Stimulated activated CD8-positive, alpha-beta memory T cell treated with anti-CD3 and anti-CD28 coated beads, Interleukin-4, amount 100 ng/mL, for 48 hours (primary cell): ENCODE data around the gene CX3CL1.
"Not testable (repeated sequence)": the region's sequence is repeated elsewhere in the genome, so short reads cannot be mapped to it uniquely, and the experiment has no call there.

Experiments used
- DNase-seq: peaks from one replicate; pipeline ENCODE4 v3.0.0-alpha.2; 2020

CX3CL1 gene

DNA sequence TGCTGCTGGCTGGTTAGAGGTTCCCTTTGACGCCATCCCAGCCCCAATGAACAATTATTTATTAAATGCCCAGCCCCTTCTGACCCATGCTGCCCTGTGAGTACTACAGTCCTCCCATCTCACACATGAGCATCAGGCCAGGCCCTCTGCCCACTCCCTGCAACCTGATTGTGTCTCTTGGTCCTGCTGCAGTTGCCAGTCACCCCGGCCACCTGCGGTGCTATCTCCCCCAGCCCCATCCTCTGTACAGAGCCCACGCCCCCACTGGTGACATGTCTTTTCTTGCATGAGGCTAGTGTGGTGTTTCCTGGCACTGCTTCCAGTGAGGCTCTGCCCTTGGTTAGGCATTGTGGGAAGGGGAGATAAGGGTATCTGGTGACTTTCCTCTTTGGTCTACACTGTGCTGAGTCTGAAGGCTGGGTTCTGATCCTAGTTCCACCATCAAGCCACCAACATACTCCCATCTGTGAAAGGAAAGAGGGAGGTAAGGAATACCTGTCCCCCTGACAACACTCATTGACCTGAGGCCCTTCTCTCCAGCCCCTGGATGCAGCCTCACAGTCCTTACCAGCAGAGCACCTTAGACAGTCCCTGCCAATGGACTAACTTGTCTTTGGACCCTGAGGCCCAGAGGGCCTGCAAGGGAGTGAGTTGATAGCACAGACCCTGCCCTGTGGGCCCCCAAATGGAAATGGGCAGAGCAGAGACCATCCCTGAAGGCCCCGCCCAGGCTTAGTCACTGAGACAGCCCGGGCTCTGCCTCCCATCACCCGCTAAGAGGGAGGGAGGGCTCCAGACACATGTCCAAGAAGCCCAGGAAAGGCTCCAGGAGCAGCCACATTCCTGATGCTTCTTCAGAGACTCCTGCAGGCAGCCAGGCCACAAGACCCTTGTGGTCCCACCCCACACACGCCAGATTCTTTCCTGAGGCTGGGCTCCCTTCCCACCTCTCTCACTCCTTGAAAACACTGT is 11.3 kb downstream of the CX3CL1 start:
- no peak for DNase-seq

GRCh38 chr16:57384248-57385070 is 12.2 kb downstream of the CX3CL1 start:
- no peak for DNase-seq

- DNase-seq = no peak
Measured at GRCh38 chr16:57385083-57385482, 12.8 kb downstream of the CX3CL1 start.

DNA sequence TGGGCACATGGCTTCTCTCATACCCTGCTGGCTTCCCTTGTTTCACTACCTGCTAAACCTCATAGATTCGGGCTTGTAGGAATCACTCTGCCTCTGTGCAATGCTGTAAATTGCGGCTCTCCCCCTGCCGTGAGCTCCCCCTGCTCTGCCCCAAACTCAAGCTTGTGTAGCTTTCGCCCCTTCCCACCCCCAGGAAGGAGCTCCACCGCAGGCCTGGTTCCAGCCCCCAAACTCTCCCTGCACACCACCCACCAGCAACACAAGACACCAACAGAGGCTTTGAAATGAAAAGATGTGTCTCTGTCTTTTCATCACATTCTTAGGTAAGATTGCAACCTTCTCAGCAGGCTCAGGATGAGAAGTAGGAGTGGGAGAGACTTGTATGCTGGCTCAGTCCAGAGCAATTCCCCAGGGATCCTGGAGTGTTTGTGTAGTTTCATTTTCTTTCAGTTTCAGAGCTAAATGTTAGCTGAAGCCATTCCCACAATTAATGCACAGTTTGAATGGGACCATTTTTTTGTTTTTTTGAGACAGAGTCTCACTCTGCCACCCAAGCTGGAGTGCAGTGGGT is 14.2 kb downstream of the CX3CL1 start:
- DNase-seq = no peak

DNA sequence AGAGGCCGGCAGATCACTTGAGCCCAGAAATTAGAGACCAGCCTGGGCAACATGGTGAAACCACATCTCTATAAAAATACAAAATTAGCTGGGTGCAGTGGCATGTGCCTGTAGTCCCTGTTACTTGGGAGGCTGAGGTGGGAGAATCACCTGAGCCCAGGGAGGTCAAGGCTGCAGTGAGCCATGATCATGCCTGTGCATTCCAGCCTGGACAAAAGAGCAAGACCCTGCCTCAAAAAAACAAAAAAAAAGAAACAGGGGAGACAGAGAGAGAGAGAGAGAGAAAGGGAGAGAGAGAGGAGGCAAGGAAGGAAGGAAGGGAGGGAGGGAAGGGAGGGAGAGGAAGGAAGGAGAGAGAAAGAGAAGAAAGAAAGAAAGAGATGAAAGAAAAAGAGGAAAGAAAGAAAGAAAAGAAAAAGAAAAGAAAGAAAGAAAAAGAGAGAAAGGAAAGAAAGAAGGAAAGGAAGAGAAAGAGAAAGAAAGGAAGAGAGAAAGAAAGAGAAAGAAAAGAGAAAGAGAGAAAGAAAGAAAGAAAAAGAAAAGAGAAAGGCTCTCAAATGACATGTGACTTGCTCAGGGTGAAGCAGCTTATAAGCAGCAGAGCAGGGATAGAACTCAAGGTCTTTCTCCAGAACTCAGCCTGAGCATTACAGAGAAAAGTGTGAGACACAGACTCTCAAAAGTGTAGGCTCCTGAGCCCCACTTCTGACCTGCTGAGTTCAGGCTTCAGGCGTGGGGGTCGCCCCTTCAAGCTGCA is 15.5 kb downstream of the CX3CL1 start:
- no peak for DNase-seq

GRCh38 chr16:57388359-57389086 is 16.2 kb downstream of the CX3CL1 start:
- DNase-seq = no peak

- DNase-seq = no peak
Measured at GRCh38 chr16:57389087-57389468, 16.8 kb downstream of the CX3CL1 start.

- no peak for DNase-seq
Measured at GRCh38 chr16:57390636-57391295, 18.5 kb downstream of the CX3CL1 start.

- no peak for DNase-seq
Measured at GRCh38 chr16:57391300-57391699, 19.0 kb downstream of the CX3CL1 start.

DNA sequence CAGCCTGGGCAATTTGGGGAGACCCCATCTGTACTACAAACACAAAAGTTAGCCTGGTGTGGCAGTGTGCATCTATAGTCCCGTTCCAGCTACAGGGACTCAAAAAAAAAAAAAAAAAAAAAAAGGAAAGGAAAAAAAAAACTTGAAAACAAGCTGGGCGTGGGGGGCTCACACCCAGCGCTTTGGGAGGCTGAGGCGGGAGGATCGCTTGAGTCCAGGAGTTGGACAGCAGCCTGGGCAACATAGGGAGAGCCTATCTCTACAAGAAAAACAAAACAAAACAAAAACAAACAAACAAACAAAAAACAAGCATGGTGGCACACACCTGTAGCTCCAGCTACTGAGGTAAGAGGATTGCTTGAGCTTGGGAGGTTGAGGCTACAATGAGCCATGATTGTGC is 19.4 kb downstream of the CX3CL1 start:
- DNase-seq = no peak

GRCh38 chr16:57392694-57393093 is 20.4 kb downstream of the CX3CL1 start:
- DNase-seq = no peak

GRCh38 chr16:57394444-57394843 is 22.2 kb downstream of the CX3CL1 start:
- no peak for DNase-seq

GRCh38 chr16:57395026-57395425 is 22.7 kb downstream of the CX3CL1 start:
- DNase-seq = no peak

DNA sequence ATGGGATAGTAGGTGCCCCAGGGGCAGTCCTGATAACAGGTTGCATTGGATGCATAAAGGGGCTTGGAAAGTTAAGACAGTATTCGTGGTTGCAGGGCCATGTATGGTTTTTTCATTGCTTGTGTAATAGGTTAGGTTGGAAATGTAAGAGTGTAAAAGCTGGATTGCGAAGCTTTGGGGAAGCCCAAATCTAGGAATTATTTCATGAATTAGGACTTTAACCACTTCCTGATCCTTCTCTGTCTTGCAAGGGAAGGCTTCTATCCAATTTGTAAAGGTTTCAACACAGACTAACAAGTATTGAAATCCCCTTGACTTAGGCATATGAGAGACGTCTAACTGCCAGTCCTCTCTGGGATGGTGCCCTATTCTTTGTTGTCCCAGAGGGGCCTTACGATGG is 24.5 kb downstream of the CX3CL1 start:
- no peak for DNase-seq

GRCh38 chr16:57397493-57397892 is 25.2 kb downstream of the CX3CL1 start:
- not testable (repeated sequence) for DNase-seq

DNA sequence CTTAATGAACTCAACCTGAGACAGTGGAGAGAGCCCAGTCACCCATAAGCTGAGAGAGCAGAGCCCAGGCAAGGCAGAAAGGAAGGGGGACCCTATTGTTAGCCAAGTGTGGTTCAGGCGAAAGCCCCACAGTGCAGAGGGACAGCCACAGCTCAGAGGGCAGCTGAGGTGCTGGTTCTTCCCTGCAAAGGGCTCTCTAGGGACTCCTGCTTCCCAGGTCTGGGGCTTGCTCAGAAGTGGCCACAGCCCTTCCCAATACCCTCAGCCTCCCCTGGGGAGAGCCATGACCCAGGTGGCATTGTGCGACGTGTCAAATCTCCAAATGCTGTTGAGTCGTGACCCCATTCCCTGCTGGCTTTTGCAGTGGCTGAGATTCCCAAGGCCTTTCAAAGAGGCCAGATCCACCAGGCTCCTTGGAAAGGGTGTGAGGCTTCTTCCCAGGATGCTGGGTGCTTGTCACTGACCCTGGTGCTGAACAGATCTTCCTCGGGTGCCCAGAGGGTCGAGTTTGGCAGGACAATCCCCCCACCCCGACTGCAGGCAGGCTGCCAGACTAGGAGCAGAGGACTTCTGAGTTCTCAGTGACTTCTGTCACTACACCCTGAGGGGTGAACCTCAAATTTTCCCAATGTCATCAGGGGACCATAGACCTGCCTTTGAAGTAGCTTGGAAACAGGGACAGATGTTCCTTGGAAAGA is 29.8 kb downstream of the CX3CL1 start:
- DNase-seq = no peak

GRCh38 chr16:57403965-57404817 is 31.9 kb downstream of the CX3CL1 start, which contains the start of gene CCL17:
TSS of gene CCL17 (plus strand) at chr16:57404767. CDS start at chr16:57413933, 9,166 bp downstream.
- DNase-seq = no peak

DNA sequence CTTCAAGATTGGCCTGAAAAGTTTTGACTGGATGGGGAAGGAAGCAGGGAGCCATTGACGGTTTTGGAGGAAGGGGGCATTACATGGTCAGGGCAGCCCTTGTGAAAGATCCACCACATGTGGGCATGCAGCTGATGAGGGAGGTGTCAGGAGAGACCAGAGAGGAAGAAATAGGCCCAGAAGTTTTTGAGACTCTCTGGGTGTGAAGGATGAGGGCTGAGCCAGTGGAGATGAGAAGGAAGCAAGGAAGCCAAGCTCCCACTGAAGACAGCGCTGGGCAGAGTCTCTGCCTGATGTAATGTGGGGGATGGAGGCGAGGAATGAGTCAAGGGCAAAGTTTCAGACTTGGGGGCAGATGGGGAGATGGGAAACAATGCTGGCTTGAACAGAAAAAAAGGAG is 32.8 kb downstream of the CX3CL1 start:
- DNase-seq = no peak

- DNase-seq = no peak
Measured at GRCh38 chr16:57406881-57407280, 34.6 kb downstream of the CX3CL1 start.
